HG03571 (cell line): ENCODE results near the gene PKP4.
"Not testable (repeated sequence)": the region's sequence is repeated elsewhere in the genome, so short reads cannot be mapped to it uniquely, and the experiment has no call there.

Experiments used
- ATAC-seq: cut with Tn5 transposase; IDR thresholded peaks from one replicate; pipeline ENCODE4 v1.9.1; 2021; ENCODE audit not compliant: unreplicated experiment

The PKP4 gene

DNA sequence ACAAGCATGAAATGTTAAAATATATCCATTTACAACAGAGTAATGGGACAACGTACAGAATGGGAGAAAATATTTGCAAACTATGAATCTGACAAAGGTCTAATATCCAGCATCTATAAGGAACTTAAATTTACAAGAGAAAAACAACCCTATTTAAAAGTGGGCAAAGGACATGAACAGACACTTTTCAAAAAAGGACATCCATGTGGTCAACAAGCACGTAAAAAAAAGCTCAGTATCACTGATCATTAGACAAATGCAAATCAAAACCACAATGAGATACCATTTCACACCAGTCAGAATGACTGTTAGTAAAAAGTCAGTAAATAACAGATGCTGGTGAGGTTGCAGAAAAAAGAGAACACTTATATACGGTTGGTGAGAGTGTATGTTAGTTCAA lies 16.1 kb downstream of the PKP4 start:
- not testable (repeated sequence) for ATAC-seq

DNA sequence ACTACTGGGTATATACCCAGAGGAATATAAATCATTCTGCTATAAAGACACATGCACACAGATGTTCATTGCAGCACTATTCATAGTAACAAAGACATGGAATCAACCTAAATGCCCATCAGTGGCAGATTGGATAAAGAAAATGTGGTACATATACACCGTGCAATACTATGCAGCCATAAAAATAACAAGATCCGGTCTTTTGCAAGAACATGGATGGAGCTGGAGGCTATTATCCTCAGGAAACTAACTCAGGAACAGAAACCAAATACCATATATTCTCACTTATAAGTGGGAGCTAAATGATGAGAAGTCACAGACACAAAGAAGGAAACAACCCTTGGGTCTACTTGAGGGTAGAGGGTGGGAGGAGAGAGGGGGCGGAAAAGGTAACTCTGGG lies 16.5 kb downstream of the PKP4 start:
- ATAC-seq = not testable (repeated sequence)

DNA sequence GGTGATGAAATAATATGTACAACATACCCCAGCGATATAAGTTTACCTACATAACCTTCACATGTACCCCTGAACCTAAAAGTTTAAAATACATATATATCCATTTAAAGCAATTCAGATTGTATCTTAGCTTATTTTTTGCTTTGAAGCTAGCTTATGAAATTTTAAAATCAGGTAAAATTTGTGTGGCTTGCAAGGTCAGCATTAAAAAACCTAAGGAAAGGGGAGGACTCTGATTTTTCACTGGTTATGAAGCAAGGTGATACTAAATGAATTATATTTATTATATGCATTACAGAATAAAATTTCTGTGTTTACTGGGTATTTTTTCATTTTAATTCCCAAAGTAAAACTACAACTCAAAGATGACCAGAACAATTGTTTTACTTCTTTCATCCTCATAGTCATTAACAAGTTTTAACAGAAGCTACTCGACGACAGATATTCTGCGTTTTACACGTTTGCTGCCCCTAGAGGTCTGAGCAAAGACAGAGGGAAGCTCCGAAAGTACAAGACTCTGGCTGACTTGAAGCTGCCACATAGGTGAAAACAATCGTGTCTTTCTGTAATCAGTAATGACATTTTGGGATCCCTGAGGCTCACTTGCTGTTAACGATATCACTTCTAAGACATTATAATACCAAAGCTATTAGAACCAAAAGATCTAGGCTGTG lies 17.1 kb downstream of the PKP4 start:
- no peak for ATAC-seq

DNA sequence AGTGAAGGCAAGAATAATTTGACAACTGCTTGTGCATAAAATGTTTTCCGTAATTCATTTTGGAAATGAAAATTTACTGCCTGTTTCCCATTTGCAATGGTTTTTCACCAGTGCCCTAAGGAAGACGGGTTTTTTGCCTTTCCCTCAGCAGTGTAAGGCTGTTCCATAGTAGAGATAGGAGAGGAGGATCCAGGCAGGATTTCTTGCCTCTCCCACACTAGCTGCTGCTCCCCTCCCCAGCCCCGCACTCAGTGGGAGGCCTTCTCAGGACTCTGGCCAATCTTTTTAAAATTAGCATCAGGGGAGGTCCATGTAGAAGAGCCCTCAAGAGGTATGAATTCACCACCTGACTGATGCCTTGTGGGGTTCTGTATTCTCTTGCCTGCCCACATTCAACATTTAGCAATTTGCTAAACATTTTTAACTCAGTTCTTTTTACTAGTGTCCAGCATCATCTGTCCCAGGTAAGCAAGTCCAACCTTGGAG lies 17.8 kb downstream of the PKP4 start:
- ATAC-seq = not testable (repeated sequence)

DNA sequence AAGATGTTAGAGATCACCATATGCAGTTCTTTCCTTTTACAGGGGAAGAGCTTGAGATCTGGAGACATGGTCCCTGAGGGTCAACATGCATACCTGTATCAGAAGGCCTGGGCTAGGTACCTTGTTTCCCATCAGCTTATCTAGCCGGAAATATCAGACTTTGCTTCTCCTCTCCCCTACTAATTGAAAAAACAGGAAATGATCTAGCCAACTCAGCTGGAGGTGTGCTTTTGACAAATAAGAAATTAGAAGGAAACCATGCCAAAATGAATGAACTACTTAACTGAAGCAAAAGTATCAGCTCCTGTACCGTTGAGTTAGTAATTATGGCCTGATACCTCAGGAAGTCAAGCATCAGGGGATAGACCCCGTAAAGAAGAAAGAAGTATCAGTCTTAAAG lies 20.4 kb downstream of the PKP4 start:
- ATAC-seq = no peak

DNA sequence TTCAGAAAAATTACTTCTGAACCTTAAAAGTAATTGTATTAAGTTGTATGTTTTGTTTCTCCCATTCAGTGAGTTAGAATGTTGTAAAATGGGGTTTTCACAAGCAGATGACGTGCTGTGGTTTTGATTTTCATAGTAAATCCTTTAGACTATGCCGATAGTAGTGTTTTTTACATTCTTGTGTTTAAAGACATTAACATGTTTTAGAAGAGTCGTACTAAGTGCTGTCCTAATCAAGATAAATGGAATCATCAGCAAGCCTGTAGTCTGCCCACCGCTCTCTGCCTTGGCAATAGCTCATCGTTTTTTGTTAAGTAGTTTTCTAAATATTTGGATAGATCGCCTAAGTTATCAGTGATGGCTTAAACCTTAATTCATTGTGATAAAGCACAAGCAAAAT lies 21.5 kb downstream of the PKP4 start:
- no peak for ATAC-seq

DNA sequence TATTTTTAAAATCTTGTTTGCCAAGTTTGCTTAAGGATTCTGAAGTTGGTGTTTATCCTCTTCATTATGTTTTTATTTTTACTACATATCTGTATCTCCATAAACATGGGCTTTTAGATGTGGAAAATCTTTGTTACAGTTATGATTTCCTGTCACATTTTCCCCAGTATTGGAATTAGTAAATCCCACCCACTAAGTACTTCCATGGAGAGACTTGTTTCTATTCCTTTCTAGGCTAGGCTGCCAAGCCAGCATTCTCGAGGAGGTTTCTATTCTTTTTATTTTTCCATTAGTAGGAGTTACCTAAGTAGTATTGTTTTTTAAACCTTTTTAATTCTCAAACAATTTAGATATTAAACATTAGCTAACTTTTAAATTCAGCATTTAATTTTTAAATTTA lies 22.1 kb downstream of the PKP4 start:
- no peak for ATAC-seq

DNA sequence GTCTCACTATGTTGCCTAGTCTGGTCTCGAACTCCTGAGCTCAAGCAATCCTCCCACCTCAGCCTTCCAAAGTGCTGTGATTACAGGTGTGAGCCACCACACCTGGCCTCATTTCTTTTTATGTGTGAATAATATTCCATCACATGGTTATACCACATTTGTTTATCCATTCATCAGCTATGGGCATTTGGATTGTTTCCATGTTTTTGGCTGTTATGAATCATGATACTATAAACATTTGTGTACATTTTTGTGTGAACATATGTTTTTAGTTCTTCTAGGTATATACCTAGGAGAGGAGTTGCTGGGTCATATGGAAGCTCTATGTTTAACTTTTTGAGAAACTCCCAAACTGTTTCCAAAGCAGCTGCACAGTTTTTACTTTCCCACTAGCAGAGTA lies 24.4 kb downstream of the PKP4 start:
- ATAC-seq = no peak

DNA sequence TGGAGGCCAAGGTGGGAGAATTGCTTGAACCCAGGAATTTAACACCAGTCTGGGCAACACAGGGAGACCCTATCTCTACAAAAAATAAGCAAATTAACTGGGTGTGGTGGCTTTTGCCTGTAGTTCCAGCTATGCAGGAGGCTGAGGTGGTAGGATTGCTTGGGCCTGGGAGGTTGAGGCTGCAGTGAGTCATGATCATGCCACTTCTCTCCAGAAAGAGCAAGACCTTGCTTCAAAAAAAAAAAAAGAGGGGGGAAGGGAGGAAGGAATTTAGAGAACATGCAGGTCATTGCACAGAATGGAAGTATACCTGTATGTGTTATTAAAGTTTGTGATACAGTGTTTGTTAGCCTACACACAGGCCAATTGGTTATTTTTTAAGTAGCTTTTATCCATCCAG lies 25.8 kb downstream of the PKP4 start:
- ATAC-seq = no peak

DNA sequence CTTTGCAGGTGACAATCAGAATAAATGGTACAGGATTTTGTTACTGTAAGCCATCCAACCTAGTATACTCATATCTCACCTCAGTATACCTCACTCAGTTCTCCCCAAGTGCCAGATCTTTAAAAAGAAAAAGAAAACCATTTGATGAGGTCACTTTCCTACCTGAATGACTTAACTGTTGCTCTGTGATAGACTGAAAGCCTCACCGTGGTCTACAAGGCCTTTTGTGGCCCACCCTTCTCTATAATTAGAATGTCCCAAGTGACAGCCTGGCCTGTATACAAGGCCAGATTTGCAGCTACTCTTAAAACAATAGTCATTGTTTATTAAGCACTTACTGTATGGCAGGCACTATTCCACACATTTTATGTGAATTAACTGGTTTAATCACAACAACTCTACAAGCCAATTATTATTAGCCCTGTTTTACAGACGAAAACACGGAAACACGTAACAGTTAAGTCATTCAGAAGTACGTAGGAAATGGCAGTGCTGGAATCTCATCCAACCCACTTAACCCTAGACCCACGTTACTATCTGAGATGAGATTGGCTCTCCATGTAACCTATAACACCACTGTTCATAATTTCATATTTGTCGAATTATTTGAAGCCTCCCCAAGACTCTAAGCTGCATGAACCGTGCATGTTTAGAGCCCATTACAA lies 28.3 kb downstream of the PKP4 start:
- ATAC-seq = no peak

DNA sequence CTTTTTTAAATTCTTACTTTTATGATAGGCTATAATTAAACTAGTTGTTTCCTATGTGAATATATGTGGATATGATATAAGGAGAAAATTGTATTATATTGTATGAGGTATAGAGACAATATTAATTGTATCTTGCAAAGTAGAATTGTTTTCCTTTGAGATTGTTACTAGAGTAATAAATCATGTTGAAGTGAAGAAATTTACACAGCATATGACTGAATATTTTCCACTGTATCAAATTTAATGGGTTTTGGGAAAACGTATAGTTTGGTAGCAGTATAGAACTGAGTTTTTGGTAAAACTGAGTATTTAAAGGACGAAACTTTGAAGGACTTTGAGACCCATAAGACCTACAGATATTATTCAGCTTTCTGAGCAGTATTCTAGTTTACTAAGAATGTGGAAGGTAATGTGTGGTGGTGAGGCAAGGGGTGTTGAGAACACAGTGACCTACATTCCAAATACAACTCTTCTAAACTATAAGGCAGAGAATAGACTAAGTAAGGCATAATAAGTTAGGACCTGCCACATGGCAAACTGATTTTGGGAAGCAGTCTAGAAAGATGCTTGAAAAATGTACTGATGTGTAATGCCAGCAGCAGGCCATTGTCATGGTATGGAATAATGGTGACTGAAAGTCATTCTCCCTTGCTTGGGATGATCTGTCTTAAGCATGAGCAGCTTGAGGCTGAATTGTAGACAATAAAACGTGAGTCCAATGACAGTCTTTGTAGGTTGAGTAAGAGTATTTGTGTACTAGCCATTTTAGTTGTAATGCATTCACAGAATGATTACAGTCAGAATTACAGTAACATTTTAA lies 29.6 kb downstream of the PKP4 start:
- no peak for ATAC-seq

DNA sequence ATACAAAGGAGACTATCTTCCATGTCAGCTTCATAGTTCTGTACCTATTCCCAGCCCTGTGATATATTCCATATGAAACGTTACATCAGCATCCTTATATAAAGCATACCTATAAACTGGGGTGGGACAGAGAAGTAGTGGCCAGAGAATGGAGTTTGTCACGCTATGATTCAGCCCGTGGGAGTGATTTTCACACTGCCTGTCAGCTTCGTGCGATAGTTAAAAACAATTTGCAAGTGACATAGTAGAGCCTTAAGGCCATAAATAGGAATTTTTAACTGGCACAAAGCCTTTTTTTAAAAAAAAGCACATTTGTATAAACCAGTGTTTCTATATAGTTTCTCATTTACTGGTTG lies 30.2 kb downstream of the PKP4 start:
- no peak for ATAC-seq

DNA sequence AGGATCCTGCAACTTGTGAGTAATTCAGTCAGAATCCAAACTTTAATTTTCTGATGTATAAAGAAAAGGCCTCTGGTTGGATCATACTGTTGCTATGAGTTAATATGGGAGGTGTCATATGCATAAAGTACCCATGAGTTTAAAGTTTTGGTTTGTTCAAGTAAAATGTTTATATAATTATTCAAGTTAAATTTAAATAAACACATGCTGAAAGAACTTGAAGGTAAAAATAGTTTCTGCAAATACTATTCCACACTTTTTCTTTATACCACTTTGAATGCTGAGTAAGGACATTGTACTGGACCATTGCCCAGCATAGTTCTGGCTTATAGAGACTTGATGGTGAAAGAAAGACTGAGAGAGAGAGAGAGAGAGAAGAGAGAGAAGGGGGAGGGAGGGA lies 30.7 kb downstream of the PKP4 start:
- no peak for ATAC-seq

DNA sequence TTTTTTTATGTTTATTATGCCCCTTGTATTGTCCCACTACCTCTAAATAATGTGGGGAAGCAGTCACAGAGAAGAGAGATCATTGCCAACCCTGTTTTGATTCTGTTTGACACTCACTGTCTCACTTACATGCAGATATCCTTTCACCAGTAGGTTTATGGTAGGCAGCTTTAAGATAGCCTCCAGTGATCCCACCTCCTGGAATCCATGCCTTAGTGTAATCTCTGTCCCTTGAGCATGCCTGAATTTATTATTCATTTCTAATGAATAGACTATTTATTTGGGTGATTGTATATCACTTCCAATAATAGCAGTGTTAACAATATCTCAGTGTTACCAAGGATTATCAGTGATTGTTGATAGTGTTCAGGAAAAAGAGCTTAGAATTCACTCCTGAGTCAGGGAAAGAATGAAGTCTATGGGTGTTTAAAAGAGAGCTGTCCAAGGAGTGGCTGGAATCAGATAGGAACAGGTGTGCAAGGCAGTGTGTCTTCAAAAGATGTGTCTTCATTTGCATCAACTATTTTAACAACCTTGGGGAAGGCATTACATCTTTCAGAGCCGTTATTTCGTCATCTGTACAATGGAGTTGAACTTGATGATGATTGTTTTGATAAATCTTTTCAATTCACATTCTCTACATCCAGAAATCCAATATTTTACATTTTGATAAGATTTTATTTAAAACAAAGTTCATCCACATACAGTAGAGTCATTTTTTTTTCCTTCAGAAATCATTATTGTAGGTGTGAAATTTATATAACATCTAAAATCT lies 31.9 kb downstream of the PKP4 start:
- no peak for ATAC-seq

DNA sequence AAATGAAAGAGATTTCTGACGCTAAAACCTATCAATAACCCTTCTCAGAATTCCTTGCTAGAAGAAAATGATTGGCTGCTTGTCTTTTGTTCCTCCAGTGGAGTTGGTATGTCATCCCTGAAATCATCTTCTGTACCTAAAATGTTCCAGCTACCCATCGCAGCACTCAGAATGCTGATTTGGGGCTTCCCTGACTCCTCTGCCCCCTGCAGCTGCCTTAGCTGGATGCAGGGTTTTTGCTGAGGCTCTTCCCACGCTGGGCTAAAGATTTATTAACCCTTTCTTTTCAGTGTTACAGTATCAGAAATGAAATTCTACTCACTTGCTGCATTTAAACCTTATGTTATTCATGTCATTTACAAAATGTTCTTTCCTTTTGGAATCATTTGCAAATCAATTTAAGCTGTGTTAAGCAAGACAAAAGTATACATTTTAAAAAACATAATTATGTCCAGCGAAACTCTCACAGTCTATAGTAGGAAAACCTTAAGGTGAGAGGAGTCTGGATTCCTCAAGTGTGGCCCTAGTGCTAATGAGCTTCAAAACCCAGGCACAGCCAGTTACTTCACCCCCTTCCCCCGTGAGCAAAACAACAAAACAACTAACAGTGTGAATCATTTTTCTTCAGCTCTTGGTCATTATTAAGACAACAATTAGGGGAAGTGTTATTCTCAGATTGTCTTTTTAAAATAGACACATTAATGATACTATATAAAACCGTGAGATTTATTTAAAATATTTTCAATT lies 32.8 kb downstream of the PKP4 start:
- no peak for ATAC-seq

DNA sequence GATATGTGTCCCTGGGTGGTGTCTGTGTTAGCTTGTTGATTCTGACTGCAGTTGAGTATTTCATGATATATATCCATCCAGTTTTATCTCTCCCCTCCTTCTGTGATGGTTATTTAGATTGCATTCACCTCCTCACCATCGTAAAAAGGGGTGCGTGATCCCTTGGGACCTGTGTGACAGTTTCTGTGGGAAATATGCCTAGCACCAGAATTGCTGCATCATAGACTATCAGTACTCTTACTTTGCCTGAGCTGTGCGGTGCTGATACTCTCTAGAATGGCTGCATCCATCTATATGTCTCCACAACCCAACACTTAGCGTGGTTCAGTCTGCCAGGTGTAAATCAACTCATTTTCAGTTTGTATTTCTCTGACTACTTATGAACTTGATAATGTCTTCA lies 34.3 kb downstream of the PKP4 start:
- ATAC-seq = no peak

DNA sequence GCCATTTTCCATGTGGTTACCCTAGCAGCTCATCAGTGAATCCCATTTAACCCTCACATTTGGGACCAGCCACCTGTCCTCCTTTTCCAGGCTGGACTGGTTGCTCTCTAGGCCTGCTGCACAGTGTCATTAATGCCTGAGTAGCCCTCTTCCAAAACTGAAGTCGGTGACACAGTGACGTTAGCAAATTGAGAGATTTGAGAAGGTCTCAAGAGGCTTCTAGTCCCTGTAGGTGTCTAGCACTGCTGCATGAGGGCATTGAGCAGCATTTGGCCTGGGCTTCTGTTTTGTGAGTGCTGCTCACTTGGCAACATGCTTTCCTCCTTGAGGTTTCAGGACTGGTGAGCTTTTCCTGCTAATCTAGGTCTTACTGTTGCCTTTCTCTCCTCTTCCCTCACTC lies 36.7 kb downstream of the PKP4 start:
- ATAC-seq = no peak

DNA sequence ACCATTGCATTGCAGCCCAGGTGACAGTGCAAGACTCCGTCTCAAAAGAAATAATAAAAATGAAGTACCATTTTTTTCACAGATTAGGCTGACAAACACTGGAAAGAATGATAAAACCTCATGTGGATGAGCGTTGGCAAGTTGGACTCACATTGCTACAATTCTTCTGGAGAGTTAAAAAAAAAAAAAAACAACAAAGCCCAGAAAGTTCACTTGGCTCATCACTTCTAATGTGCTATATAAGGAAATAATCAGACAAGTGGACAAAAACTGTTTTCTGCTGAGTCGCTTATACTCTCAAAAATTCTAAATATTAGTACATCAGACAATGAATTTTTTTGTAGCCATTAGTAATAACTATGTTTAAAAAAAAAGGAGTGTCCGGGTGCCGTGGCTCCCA lies 38.4 kb downstream of the PKP4 start:
- ATAC-seq = no peak

DNA sequence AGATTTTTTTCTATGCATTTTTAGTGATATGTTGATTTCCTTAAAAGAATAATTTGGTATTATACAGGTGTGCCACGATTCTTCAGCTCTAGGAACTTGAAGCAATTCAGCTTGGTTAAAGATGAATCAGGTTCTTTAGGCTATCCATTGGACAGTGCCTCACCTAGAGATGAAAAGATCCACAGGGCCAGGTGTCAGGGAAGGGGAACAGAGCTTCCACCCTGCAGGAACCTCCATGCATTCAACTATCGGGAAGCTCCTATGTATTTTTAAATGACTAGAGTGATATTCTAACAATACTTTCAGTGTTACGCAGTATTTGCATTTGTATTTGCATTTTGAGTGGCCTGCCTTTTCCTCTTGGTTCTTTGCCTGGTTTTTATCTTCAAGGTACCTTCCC lies 40.2 kb downstream of the PKP4 start:
- ATAC-seq = no peak

DNA sequence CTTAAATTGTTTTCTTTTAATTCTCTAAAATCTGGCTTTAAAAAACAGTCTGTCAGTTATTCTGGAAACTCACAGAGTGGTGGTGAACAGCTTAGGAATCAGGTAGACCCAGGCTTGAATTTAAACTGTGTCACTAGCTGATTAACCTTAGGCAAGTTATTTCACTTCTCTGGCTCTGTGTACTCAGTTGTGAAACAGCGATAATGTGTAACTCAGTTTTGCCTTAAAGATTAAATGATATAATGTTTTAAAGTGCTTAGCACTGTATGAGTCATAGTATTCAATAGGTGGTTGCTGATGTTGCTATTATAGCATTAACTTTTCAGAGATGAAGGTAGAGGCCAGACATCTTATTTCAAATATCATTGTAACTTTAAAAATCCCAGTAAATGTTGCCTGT lies 40.7 kb downstream of the PKP4 start:
- ATAC-seq = no peak
